GM23338 (cell line): ENCODE data around the gene DLGAP4. TPM values are rescaled to one million over a fixed set of nuclear protein-coding genes. Genes with fewer than 3 reads are reported as not detected.

Source experiments
- ATAC-seq: fragments of 200-7000 bp; cut with Tn5 transposase; 3 replicates; pipeline ENCODE4 v1.9.1; 2020
- DNase-seq: peaks from one replicate; pipeline ENCODE4 v3.0.0-alpha.2; 2015; ENCODE audit warnings: low spot score
- H2AFZ ChIP-seq: fragments of 200-600 bp; sonication (generic); 2 replicates; pipeline ENCODE4 v1.8.0; 2016; ENCODE audit warnings: antibody characterized with exemption, mild to moderate bottlenecking, moderate library complexity
- H3F3A ChIP-seq: fragments of 200-600 bp; sonication (generic); replicated peaks from 2 replicates; pipeline ENCODE4 v1.8.0; 2017; ENCODE audit warnings: antibody characterized with exemption, mixed run types, low read depth
- H3K27ac ChIP-seq: fragments of 200-600 bp; sonication (generic); 2 replicates; pipeline ENCODE4 v1.6.1; 2016; ENCODE audit warnings: low read depth
- H3K27me3 ChIP-seq: fragments of 200-600 bp; sonication (generic); 2 replicates; pipeline ENCODE4 v1.8.0; 2016; ENCODE audit warnings: mild to moderate bottlenecking, mixed run types, moderate library complexity; ENCODE audit not compliant: insufficient read depth
- H3K36me3 ChIP-seq: fragments of 200-600 bp; sonication (generic); 2 replicates; pipeline ENCODE4 v1.8.0; 2016; ENCODE audit warnings: mild to moderate bottlenecking; ENCODE audit not compliant: insufficient read depth
- H3K4me1 ChIP-seq: fragments of 200-600 bp; sonication (generic); 2 replicates; pipeline ENCODE4 v1.8.0; 2016; ENCODE audit warnings: mild to moderate bottlenecking, moderate library complexity; ENCODE audit not compliant: insufficient read depth
- H3K4me2 ChIP-seq: fragments of 200-600 bp; sonication (generic); 2 replicates; pipeline ENCODE4 v1.7.1; 2017; ENCODE audit warnings: mixed run types
- H3K4me3 ChIP-seq: fragments of 200-600 bp; sonication (generic); 2 replicates; pipeline ENCODE4 v1.6.1; 2016; ENCODE audit warnings: mixed run types
- H3K79me2 ChIP-seq: fragments of 200-600 bp; sonication (generic); replicated peaks from 2 replicates; pipeline ENCODE4 v1.8.0; 2017; ENCODE audit warnings: mild to moderate bottlenecking; ENCODE audit not compliant: insufficient read depth
- H3K9me2 ChIP-seq: fragments of 200-600 bp; sonication (generic); 2 replicates; pipeline ENCODE4 v1.8.0; 2017; ENCODE audit not compliant: insufficient read depth
- H4K20me1 ChIP-seq: fragments of 200-600 bp; sonication (generic); replicated peaks from 2 replicates; pipeline ENCODE4 v1.8.0; 2017; ENCODE audit warnings: mild to moderate bottlenecking; ENCODE audit not compliant: insufficient read depth
- H3K27ac Mint-ChIP-seq: 2 replicates; pipeline ENCODE4 v1.8.0; 2020; ENCODE audit warnings: inconsistent platforms, mild to moderate bottlenecking, moderate library complexity, mixed read lengths
- H3K27me3 Mint-ChIP-seq: 3 replicates; pipeline ENCODE4 v1.8.0; 2022; ENCODE audit warnings: low read depth, mild to moderate bottlenecking, moderate library complexity, mixed read lengths, inconsistent platforms; ENCODE audit not compliant: insufficient read depth, poor library complexity
- H3K36me3 Mint-ChIP-seq: 3 replicates; pipeline ENCODE4 v1.8.0; 2021; ENCODE audit warnings: low read depth, mild to moderate bottlenecking, inconsistent platforms, moderate library complexity, mixed read lengths
- H3K4me1 Mint-ChIP-seq: 3 replicates; pipeline ENCODE4 v1.8.0; 2020; ENCODE audit warnings: mild to moderate bottlenecking, inconsistent platforms, mixed read lengths
- H3K4me3 Mint-ChIP-seq: 3 replicates; pipeline ENCODE4 v1.8.0; 2021; ENCODE audit warnings: moderate library complexity, mild to moderate bottlenecking, inconsistent platforms, mixed read lengths
- H3K9me3 Mint-ChIP-seq: 3 replicates; pipeline ENCODE4 v1.8.0; 2020; ENCODE audit warnings: moderate library complexity, mild to moderate bottlenecking, inconsistent platforms, mixed read lengths
- CREB1 ChIP-seq: fragments of 250-450 bp; sonication (Bioruptor Pico); IDR thresholded peaks from 2 replicates; pipeline ENCODE4 v1.5.0; 2020; ENCODE audit warnings: low read depth, mild to moderate bottlenecking, moderate library complexity
- CTCF ChIP-seq, 2 experiments: fragments of 200-600 bp in 1 of 2; sonication (generic) in 1 of 2; conservative IDR thresholded peaks; 2 replicates each; pipeline versions ENCODE4 v1.5.1 to v1.6.1; 2016 to 2017; ENCODE audit warnings: antibody characterized with exemption in 2 of 2, low read depth in 2 of 2, mild to moderate bottlenecking in 2 of 2, moderate library complexity in 1 of 2
- ETS1 ChIP-seq: IDR thresholded peaks from 2 replicates; pipeline ENCODE4 v1.6.1; 2016; ENCODE audit warnings: antibody characterized with exemption
- EZH2 ChIP-seq: fragments of 200-600 bp; sonication (generic); IDR thresholded peaks from one replicate; pipeline ENCODE4 v1.8.0; 2017; ENCODE audit warnings: antibody characterized with exemption, mild to moderate bottlenecking, low read depth; ENCODE audit not compliant: unreplicated experiment
- EZH2phosphoT487 ChIP-seq: fragments of 200-600 bp; sonication (generic); IDR thresholded peaks from one replicate; pipeline ENCODE4 v1.8.1; 2018; ENCODE audit warnings: antibody characterized with exemption; ENCODE audit not compliant: unreplicated experiment
- JUNB ChIP-seq: IDR thresholded peaks from one replicate; pipeline ENCODE4 v1.6.1; 2016; ENCODE audit warnings: antibody characterized with exemption; ENCODE audit not compliant: unreplicated experiment
- POLR2AphosphoS5 ChIP-seq: IDR thresholded peaks from 2 replicates; pipeline ENCODE4 v1.6.1; 2016; ENCODE audit warnings: antibody characterized with exemption, low read depth
- REST ChIP-seq: IDR thresholded peaks from one replicate; pipeline ENCODE4 v1.6.1; 2018; ENCODE audit warnings: antibody characterized with exemption; ENCODE audit not compliant: unreplicated experiment
- ZNF331 ChIP-seq: fragments of 250-450 bp; sonication (Bioruptor Pico); IDR thresholded peaks from 2 replicates; pipeline ENCODE4 v1.5.0; 2020; ENCODE audit warnings: low read depth, mild to moderate bottlenecking, moderate library complexity
- polyA plus RNA-seq: library from polyadenylated mRNA; unstranded; fragments of >200 nt; fragmentation: Nextera tagmentation; extraction: Ambion mirVana; gene quantifications from 2 replicates; pipeline ENCODE4 v1.2.1, GENCODE V29; 2016
- total RNA-seq: library from RNA; depleted of rRNA; stranded (reverse); fragments of >200 nt; shearing (Covaris generic); gene quantifications from 2 replicates; pipeline ENCODE4 v1.2.3, GENCODE V29; 2014

The DLGAP4 gene
- total and polyA plus RNA-seq, 2 experiments from 2014 or later = 46.1 to 52.2 TPM

- TF ChIP-seq REST (no peak), ETS1 (no peak), EZH2phosphoT487 (no peak)
Observed at GRCh38 chr20:36479938-36480337, 173.8 kb downstream of the DLGAP4 start (continued).

GRCh38 chr20:36480456-36481048 is 174.4 kb downstream of the DLGAP4 start:
- no peaks in the 10 kb centered on the region; the same call in 1 of the 3 replicates for H3K36me3 Mint-ChIP-seq
- Histone ChIP-seq H3K27ac (no peak overlapping the region), H4K20me1 (peaks cover 33% of the 10 kb centered on the region), H3K27me3 (no peaks in the 10 kb centered on the region), H3K4me3 (no peak overlapping the region), H3K36me3 (no peaks in the 10 kb centered on the region), H3K4me1 (no peaks in the 10 kb centered on the region; the same call in 1 of the 2 replicates), H2AFZ (no peak overlapping the region), H3F3A (no peaks in the 10 kb centered on the region), H3K79me2 (peaks cover 51% of the 10 kb centered on the region), H3K9me2 (no peaks in the 10 kb centered on the region), H3K4me2 (no peak overlapping the region)
- H3K4me1 Mint-ChIP-seq = peaks cover 3% of the 10 kb centered on the region
- H3K9me3 Mint-ChIP-seq = no peaks in the 10 kb centered on the region
- no peak for ATAC-seq
- DNase-seq = no peak
- peaks cover 11% of the 10 kb centered on the region for H3K27me3 Mint-ChIP-seq
- H3K4me3 Mint-ChIP-seq = no peak overlapping the region
- no peak overlapping the region for H3K27ac Mint-ChIP-seq
- TF ChIP-seq EZH2 (no peak), CREB1 (no peak), JUNB (no peak), ZNF331 (no peak), POLR2AphosphoS5 (no peak), CTCF (conservative IDR thresholded peaks at IDR 0.05; ENCODE audit: low read depth in 2 of 2) (no peak)
